SK-N-SH treated with all-trans-retinoic acid at 6 μM for 48 hours (cell line): ENCODE results near the gene TBC1D22B.

ENCODE experiments used
- ATAC-seq: fragments of 200-7000 bp; cut with Tn5 transposase; 3 replicates; pipeline ENCODE4 v1.9.1; 2020; ENCODE audit warnings: mild to moderate bottlenecking, moderate library complexity
- ARNTL ChIP-seq: fragments of 450-650 bp; formaldehyde crosslinking; IDR thresholded peaks from 2 replicates; pipeline ENCODE4 v1.5.0; 2020; ENCODE audit warnings: low read depth, mild to moderate bottlenecking, moderate library complexity, borderline replicate concordance
- BACH2 ChIP-seq: fragments of 250-450 bp; sonication (Bioruptor Pico); IDR thresholded peaks from 2 replicates; pipeline ENCODE4 v1.9.0; 2021; ENCODE audit warnings: mild to moderate bottlenecking, borderline replicate concordance
- CSDC2 ChIP-seq: fragments of 250-450 bp; sonication (Bioruptor Pico); IDR thresholded peaks from 2 replicates; pipeline ENCODE4 v1.5.0; 2020; ENCODE audit warnings: mild to moderate bottlenecking, moderate library complexity
- ESRRG ChIP-seq: fragments of 250-450 bp; sonication (Bioruptor Pico); IDR thresholded peaks from 2 replicates; pipeline ENCODE4 v1.6.1; 2021; ENCODE audit warnings: mild to moderate bottlenecking
- GLIS3 ChIP-seq: fragments of 250-450 bp; sonication (Bioruptor Pico); IDR thresholded peaks from 2 replicates; pipeline ENCODE4 v1.5.0; 2020; ENCODE audit warnings: mild to moderate bottlenecking, moderate library complexity
- ISL1 ChIP-seq: fragments of 250-450 bp; sonication (Bioruptor Pico); IDR thresholded peaks from 2 replicates; pipeline ENCODE4 v2.1.2; 2022; ENCODE audit warnings: mild to moderate bottlenecking, moderate library complexity
- OSR1 ChIP-seq: fragments of 250-450 bp; sonication (Bioruptor Pico); IDR thresholded peaks from 2 replicates; pipeline ENCODE4 v1.8.0; 2022; ENCODE audit warnings: moderate library complexity, mild to moderate bottlenecking, inconsistent platforms
- PPARA ChIP-seq: fragments of 250-450 bp; sonication (Bioruptor Pico); IDR thresholded peaks from 2 replicates; pipeline ENCODE4 v1.5.0; 2020; ENCODE audit warnings: mild to moderate bottlenecking, borderline replicate concordance
- RARB ChIP-seq: fragments of 250-450 bp; sonication (Bioruptor Pico); IDR thresholded peaks from 2 replicates; pipeline ENCODE4 v1.8.0; 2021; ENCODE audit warnings: mild to moderate bottlenecking, moderate library complexity
- SNAI2 ChIP-seq: fragments of 250-450 bp; sonication (Bioruptor Pico); IDR thresholded peaks from 2 replicates; pipeline ENCODE4 v1.5.0; 2020; ENCODE audit warnings: mild to moderate bottlenecking, moderate library complexity
- TCF4 ChIP-seq: fragments of 250-450 bp; sonication (Bioruptor Pico); IDR thresholded peaks from 2 replicates; pipeline ENCODE4 v1.8.0; 2021; ENCODE audit warnings: mild to moderate bottlenecking, moderate library complexity, borderline replicate concordance
- TOX ChIP-seq: fragments of 250-450 bp; sonication (Bioruptor Pico); IDR thresholded peaks from 2 replicates; pipeline ENCODE4 v1.8.0; 2021; ENCODE audit warnings: mild to moderate bottlenecking, moderate library complexity, borderline replicate concordance
- ZFP3 ChIP-seq: fragments of 250-450 bp; sonication (Bioruptor Pico); IDR thresholded peaks from 2 replicates; pipeline ENCODE4 v1.5.0; 2020; ENCODE audit warnings: mild to moderate bottlenecking, moderate library complexity
- ZFP30 ChIP-seq: fragments of 450-650 bp; formaldehyde crosslinking; IDR thresholded peaks from 2 replicates; pipeline ENCODE4 v1.5.0; 2022; ENCODE audit warnings: mild to moderate bottlenecking, moderate library complexity
- ZNF565 ChIP-seq: fragments of 450-650 bp; formaldehyde crosslinking; conservative IDR thresholded peaks from 2 replicates; pipeline ENCODE4 v1.5.0; 2020; ENCODE audit warnings: low read depth, mild to moderate bottlenecking, moderate library complexity
- ZNF70 ChIP-seq: fragments of 450-650 bp; formaldehyde crosslinking; IDR thresholded peaks from 2 replicates; pipeline ENCODE4 v1.5.0; 2020; ENCODE audit warnings: mild to moderate bottlenecking, moderate library complexity
- ZNF8 ChIP-seq: fragments of 450-650 bp; formaldehyde crosslinking; IDR thresholded peaks from 2 replicates; pipeline ENCODE4 v1.5.0; 2020; ENCODE audit warnings: mild to moderate bottlenecking, moderate library complexity
- TF ChIP-seq, protein P1 (sequence below): fragments of 250-450 bp; sonication (Bioruptor Pico); IDR thresholded peaks from 2 replicates; pipeline ENCODE4 v1.5.1; 2020; ENCODE audit warnings: low read depth, mild to moderate bottlenecking, moderate library complexity
- TF ChIP-seq, protein P2 (sequence below): fragments of 250-450 bp; sonication (Bioruptor Pico); IDR thresholded peaks from 2 replicates; pipeline ENCODE4 v1.5.1; 2021; ENCODE audit warnings: mild to moderate bottlenecking, moderate library complexity
- TF ChIP-seq, protein P3 (sequence below): fragments of 250-450 bp; sonication (Bioruptor Pico); IDR thresholded peaks from 2 replicates; pipeline ENCODE4 v1.5.0; 2020; ENCODE audit warnings: mild to moderate bottlenecking, moderate library complexity

The TBC1D22B gene

DNA sequence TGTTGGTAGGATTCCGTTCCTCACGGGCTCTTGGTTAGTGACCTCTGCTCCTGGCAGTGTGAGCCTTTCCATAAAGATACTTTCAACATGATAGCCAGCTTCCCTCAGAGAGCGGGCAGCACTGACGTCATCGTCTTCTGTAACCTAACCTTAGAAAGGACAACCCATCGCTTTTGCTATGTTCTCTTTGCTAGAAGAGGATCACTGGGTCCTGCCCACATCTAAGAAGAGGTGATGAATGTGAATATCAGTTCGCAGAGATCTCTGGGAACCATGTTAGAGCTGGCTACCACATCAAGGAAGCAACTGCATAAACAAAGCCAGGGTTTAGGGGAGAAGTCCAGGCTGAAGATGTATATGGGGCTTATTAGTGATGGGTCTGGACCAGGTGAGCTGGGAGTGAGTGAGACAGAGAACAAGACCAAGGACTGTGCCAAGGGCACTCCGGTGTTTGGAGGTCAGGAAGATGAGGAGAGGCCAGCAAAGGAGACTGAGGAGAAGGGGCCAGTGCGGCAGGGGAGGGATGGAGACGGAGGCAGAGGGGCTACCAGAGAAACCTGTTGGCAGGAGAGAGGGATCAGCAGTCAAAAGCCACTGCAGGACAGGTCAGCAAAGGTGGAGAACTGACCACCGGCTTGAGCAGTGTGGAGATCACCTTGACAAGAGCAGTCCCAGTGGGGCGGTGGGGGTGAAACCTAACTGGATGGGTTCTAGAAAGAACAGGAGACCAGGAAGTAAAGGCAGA is 47.9 kb upstream of the TBC1D22B start:
- TF ChIP-seq, protein P1, sequence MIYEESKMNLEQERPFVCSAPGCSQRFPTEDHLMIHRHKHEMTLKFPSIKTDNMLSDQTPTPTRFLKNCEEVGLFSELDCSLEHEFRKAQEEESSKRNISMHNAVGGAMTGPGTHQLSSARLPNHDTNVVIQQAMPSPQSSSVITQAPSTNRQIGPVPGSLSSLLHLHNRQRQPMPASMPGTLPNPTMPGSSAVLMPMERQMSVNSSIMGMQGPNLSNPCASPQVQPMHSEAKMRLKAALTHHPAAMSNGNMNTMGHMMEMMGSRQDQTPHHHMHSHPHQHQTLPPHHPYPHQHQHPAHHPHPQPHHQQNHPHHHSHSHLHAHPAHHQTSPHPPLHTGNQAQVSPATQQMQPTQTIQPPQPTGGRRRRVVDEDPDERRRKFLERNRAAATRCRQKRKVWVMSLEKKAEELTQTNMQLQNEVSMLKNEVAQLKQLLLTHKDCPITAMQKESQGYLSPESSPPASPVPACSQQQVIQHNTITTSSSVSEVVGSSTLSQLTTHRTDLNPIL (CRISPR knock-in tag) = no peak
- TF ChIP-seq BACH2 (no peak), GLIS3 (CRISPR knock-in tag) (no peak), SNAI2 (no peak), RARB (CRISPR knock-in tag) (no peak), CSDC2 (no peak), OSR1 (CRISPR knock-in tag) (no peak), ARNTL (CRISPR knock-in tag) (no peak), TCF4 (no peak), ZNF8 (CRISPR knock-in tag) (no peak), ZFP3 (CRISPR knock-in tag) (no peak), ZNF565 (no peak), ZNF70 (CRISPR knock-in tag) (no peak), TOX (CRISPR knock-in tag) (no peak), ZFP30 (no peak), ESRRG (no peak)
- TF ChIP-seq, protein P2, sequence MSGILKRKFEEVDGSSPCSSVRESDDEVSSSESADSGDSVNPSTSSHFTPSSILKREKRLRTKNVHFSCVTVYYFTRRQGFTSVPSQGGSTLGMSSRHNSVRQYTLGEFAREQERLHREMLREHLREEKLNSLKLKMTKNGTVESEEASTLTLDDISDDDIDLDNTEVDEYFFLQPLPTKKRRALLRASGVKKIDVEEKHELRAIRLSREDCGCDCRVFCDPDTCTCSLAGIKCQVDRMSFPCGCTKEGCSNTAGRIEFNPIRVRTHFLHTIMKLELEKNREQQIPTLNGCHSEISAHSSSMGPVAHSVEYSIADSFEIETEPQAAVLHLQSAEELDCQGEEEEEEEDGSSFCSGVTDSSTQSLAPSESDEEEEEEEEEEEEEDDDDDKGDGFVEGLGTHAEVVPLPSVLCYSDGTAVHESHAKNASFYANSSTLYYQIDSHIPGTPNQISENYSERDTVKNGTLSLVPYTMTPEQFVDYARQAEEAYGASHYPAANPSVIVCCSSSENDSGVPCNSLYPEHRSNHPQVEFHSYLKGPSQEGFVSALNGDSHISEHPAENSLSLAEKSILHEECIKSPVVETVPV (CRISPR knock-in tag) = no peak
- TF ChIP-seq, protein P3, sequence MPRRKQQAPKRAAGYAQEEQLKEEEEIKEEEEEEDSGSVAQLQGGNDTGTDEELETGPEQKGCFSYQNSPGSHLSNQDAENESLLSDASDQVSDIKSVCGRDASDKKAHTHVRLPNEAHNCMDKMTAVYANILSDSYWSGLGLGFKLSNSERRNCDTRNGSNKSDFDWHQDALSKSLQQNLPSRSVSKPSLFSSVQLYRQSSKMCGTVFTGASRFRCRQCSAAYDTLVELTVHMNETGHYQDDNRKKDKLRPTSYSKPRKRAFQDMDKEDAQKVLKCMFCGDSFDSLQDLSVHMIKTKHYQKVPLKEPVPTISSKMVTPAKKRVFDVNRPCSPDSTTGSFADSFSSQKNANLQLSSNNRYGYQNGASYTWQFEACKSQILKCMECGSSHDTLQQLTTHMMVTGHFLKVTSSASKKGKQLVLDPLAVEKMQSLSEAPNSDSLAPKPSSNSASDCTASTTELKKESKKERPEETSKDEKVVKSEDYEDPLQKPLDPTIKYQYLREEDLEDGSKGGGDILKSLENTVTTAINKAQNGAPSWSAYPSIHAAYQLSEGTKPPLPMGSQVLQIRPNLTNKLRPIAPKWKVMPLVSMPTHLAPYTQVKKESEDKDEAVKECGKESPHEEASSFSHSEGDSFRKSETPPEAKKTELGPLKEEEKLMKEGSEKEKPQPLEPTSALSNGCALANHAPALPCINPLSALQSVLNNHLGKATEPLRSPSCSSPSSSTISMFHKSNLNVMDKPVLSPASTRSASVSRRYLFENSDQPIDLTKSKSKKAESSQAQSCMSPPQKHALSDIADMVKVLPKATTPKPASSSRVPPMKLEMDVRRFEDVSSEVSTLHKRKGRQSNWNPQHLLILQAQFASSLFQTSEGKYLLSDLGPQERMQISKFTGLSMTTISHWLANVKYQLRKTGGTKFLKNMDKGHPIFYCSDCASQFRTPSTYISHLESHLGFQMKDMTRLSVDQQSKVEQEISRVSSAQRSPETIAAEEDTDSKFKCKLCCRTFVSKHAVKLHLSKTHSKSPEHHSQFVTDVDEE = no peak
- TF ChIP-seq, all 23 proteins: peak for 0
- ATAC-seq = no peak

DNA sequence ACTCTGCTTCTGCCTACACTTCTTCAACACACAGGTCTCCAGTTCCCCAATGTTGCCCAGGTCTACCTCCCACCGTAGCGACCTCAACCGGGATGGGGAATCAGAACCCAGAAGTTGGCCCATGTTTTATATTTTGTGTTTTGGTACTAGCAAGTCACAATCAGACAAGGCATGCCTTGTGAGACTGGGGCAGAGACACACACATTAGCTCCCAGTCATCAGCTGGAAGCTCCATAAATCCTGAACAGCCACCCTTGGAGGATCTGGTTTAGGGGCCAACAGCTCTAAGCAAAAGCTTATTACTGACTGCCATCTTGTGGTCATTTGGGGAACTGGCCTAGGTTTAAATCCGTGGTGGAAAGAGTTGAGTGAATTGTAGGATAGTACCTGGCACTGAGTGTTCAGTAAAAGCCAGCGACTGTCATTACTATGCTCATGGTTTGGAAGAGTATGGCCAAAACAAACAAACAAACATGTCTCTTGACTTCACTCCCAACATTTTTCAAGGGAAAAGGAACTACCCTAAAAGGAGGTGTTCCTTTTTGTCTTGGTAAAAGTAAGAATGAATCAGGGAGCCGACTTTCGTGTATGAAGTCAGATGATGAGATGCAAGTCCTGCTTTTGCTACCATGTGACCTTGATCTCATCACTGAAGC is 47.1 kb upstream of the TBC1D22B start:
- no peak for TF ChIP-seq RARB (CRISPR knock-in tag)
- TF ChIP-seq, protein P3 = 0 out of 2 replicates have a peak, but pooled peaks have one; percentile 43
- ATAC-seq = peak; percentile 93

DNA sequence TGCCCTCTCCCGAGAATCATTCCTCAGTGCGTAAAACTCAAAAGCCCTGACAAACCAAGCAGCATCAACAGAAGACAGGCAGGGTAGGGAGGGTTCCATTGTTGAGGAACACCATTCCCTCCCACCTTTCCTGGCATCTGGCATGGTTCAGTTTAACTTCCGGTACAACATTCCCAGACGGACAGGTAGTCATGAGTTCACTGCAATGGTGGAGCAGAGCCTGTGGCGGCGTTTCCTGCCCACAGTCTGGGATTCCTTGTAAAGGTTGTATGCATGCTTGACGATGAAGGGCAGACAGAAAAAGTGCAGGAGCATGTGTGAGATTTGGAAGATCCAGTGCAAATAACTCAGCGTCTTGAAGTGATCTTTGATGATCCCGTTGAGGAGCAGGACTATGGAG is 45.3 kb upstream of the TBC1D22B start:
- TF ChIP-seq, protein P2 (CRISPR knock-in tag) = no peak
- TF ChIP-seq ZNF70 (CRISPR knock-in tag) = no peak
- TF ChIP-seq ESRRG = no peak
- no peak for TF ChIP-seq ISL1
- no peak for TF ChIP-seq PPARA (CRISPR knock-in tag)
- TF ChIP-seq SNAI2 = no peak
- ATAC-seq = no peak
